Stimulated activated naive CD8-positive, alpha-beta T cell treated with anti-CD3 and anti-CD28 coated beads, Interleukin-15, Interleukin-2, amounts not matched to agents 100 U/mL and 50 U/mL, for 24 hours (primary cell): Measurements from ENCODE around the gene CCSAP.
"Not testable (repeated sequence)": the region's sequence is repeated elsewhere in the genome, so short reads cannot be mapped to it uniquely, and the experiment has no call there.

Source experiments
- ATAC-seq: fragments of 150-1000 bp; cut with Tn5 transposase; one replicate; pipeline ENCODE4 v1.10.0; 2021
- DNase-seq: peaks from one replicate; pipeline ENCODE4 v3.0.0; 2021

The CCSAP gene

DNA sequence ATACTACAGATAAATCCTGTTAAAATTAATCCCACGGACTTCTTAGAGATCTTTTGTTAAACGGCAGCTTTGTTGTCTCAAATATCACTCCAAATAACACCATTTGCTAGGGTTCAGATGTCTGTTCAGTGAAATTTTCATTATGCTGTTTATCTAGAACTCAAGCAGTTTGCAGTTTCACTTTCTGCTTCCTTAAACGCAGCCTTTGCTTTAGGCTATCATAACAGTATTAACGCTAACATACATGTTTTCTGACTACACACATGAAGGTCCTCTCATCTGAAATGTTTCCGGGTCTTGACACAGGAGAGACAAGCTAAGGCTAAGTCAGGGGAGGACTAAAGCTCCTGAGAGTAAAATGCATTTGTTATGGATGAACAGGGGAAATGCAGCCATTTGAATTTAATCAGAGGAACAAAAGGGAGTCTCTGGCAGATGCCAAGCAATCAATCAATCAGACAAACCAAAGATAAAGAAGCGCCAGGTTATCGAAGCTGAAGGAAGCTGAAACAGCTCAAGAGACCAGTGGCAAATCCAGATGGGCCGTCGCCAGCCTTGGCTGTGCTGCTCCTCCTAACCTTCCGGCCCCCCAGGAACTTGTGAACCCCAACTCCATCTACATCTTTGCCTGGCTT is 16.9 kb downstream of the CCSAP start:
- ATAC-seq (no peak), DNase-seq (no peak)

DNA sequence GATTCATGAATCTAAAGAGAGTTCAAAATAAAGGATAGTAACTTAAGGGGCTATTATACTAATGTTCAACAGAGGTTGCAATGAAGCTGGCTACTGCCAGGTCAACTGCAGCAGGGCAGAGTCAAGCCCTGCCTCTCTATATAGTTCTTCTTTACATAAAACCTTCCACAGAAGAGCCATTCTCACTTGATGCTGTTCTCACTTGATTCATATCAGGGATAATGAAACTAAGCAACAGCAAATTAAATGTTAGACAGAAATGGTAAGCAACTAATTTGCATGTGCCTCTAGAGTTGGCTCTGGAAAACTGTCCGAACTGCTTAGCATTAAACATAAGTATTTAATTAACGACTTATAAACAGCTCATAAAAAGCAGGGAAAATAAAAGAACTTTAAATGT is 17.4 kb downstream of the CCSAP start:
- no peak for ATAC-seq

DNA sequence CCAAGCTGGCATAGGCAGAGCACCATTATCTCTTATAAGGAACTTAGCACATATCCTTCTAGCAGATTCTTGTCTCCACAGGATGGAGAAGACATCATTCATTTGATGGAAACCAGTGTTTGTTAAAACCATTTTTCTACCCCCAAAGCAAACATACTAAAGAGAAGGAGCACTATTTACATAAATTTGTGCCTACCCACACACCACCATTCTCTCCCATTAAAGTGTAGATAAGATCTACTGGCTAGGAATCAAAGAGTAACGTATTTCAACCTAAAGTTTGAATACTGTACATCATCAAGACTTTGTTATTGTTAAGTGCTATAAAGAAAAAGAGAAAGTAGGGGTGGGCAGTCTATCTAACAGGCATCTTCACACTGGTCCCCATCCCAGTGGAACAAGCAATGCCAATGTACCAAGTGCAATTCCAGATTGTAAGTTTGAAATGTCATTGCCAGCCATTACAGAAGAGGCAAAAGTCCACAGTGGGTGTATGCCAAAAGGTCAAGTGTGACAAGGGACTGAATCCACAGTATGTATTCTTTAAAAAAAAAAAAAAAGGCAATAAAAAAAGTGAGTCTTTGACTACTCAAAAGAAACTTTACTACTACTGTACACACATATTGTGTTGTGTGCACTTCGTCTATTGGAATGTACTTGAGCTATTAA is 18.8 kb downstream of the CCSAP start:
- ATAC-seq (no peak), DNase-seq (no peak)

More for the DNA sequence above, 17.4 kb downstream of the CCSAP start:
- DNase-seq: no peak

DNA sequence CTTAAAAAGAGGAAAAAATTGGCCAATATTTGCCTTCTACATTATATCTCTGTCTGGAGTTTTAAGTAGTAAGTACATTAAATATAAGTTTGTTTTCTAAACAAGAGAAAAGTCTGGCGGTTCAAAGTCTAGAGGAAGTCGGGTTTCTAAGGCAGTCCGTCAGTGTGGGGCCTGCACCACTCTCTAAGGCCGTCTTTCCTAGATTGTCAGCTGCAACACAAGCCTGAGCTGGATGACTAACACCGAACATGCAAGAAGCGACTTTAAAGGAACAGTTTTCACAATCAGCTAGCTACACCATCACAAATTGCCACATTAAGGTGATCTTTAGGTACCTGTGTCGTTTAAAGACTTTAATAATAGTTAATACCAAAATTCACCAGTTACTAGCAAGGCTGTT is 19.6 kb downstream of the CCSAP start:
- DNase-seq: no peak
- ATAC-seq: no peak

DNA sequence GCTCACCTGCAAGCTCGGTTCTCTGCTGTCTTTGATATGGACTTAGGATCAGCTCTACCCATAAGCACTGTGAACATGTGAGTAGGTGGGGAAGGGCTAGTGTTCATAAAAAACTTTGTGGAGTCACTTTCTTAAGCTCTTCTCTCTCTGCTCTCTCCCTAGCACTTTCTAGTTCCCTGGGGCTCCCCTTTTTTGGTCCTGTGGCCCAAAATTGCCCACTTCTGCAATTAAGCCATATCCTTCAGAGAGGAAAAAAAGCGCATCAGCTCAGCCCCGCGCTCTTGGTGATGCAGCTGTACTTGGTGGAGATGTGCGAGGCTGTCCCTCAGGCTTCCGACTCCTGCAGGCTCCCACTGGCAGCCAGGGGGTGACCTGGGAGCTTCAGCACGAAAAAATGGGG is 23.4 kb downstream of the CCSAP start:
- ATAC-seq: no peak

DNA sequence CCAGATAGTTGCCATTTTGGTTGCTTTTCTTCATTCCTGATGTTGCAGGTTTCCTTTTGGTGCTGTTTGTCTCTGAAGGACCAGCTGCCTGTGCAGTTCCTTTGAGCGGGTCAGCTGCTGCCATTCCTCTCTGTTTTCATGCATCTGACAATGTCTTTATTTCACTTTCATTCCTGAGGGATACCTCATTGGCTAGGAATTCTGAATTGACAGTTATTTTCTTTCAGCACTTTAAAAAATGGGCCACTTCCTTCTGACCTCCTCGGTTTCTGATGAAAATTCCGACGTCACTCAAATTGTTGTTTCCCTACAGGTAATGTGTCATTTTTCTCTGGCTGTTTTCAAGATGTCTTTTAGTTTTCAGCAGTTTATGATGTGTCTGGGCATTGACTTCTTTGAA is 24.8 kb downstream of the CCSAP start:
- no peak for DNase-seq
- no peak for ATAC-seq

More for the DNA sequence above, 23.4 kb downstream of the CCSAP start:
- no peak for DNase-seq

DNA sequence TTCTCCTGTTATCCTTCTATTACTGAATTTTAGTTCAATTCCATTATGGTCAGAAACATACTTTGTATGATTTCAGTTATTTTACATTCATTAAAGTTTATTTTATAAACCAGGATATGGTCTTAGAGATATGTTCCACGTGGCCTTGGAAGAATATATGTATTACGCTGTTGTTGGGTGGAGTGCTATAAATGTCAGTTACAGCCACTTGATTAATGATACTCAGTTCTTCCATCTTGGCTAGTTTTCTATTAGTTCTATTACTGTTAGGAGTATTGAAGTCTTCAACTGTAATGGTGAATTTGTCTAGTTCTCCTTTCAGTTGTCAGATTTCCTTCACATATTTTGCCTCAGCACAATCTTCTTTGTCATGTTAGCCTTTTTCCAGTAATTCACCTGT is 26.7 kb downstream of the CCSAP start:
- DNase-seq (no peak), ATAC-seq (no peak)

DNA sequence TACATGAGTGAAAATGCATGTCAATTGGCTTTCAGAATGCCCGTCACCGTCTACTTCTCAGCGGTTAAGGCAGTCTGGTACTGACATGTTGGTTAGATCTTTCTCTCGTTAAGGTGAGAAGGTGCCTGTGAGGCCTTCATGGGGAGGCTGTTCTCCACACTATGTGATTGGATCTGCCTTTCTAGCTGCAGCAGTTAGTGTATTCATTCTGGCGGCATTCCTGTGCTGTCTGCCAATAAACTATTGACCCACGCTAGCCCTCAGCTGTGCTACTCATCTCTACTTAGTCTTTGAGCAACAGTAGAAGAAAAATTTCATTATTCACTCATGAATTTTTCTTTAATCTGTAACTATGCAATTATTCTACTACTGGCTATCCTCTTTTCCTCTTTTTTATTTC is 32.0 kb downstream of the CCSAP start:
- ATAC-seq: no peak

DNA sequence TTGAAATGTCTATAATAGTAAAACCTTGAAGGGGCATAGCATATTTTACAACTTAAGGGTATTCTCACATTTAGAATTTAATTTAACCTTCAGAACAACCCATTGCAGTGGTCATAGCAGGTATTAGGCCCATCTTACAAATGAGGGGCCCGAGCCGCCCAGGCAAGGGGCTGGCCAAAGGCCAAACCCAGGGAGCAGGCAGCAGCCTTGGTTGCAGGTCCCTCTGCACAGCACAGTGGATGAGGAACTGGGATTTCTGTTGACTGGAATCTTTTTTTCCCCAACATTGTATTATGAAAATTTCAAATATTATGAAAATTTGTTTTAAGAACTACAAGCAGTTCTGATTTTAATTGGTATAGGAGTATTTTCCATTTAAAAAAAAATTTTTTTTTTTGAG is 33.2 kb downstream of the CCSAP start:
- DNase-seq: no peak
- ATAC-seq: no peak

More for the DNA sequence above, 32.0 kb downstream of the CCSAP start:
- no peak for DNase-seq

DNA sequence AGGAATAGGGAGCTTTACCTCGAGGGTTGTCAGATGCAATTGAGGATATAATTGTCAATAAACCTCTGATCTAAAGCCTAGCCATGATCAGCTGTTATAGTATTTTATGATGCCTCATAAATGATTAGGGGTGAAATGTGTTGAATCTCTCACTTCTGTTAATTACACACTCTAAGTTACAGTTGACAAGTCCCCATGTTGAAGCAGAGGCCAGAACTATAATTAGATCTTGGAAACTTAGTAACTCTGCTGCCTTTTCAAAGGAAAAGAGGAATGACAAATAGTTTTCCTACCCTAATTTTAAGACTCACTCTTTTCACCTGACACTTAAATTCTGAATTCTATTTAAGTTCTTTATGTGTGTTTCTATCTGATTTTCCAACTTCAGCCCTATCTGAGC is 33.8 kb downstream of the CCSAP start:
- no peak for ATAC-seq
- DNase-seq: no peak

DNA sequence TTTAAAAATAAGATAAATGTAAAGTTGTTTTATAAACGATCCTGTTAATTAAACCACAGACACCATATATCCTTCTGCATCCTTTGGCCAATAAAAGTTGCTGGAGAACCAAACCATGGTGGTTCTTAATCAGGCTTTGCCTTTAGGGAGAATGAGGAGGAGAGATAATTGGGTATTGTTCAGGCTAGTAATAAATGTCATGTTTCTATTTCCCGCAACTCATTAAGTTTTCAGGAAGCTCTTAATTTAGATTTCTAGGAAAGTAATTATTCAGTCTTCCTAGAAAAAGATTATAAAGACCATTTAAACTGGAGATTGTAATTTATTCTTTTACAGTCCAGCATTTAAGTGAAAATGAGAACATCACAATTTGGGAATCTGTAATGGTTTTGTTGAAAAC is 37.5 kb downstream of the CCSAP start:
- DNase-seq: no peak
- no peak for ATAC-seq

DNA sequence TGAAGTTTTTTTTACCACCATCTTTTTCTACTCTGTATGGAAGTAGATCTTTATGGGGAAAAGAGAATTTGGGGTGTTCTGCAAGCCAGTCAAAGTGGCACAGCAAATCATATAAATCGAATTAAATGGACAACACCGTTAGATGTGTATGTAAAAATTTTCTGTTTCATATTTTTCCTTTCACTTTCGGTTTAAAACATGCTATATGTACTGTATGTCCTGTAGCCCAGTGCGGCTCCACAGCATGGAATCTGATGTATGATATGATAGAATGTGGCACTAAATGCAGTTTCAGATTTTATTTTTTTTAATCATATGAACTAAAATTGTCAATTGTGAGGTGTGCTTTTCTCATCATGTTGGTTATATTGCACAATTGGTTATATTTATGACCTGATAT is 39.0 kb downstream of the CCSAP start:
- no peak for DNase-seq
- no peak for ATAC-seq

DNA sequence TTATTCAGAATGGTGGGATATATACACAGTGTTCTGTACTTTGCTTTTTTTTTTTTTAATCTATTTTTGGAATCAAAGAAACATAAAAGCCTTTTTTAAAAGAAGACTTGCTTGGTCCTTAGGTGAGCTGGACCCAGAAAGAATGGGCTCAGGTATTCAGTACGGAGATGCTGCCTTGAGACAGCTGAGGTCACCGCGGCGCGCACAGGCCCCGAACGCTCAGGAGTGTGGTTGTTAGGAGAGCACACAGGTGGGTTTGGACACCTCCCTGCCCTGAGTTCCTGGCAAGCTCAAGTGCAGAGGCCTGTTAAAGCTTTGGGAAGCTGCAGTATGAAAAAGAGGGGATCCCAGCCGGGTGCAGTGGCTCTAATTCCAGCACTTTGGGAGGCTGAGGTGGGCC is 40.1 kb downstream of the CCSAP start:
- DNase-seq (no peak), ATAC-seq (no peak)

DNA sequence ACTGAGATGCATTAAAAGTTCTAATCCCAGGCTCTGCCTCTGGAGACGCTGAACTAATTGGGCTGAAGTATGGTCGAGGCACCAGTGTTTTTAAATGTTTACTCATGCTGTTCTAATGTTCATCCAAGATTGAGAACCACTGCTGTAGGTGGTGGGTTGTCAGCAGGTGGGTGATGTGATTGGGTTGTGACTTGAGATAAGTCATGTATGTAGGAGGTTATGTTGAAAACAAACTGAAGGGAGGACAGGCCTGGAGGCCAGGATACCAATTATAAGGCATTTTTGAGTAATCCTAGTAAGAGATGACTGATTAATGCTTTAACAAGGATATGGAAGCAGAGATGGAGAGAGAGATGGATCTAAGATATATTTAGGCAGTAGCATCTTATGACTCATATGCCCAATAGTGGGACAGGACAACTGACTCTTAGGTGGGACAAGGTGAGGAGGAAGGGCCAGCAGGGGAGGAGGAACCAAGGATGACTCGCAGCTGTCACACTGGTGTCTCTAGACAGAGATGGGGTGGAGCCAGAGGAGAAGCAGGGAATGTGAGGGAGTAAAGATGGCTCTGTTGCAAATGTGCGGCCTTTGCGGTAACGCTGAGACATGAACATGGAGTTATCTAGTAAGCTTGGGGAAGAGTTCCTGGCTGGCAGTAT is 42.6 kb downstream of the CCSAP start:
- ATAC-seq (peak; percentile 57), DNase-seq (no peak)

DNA sequence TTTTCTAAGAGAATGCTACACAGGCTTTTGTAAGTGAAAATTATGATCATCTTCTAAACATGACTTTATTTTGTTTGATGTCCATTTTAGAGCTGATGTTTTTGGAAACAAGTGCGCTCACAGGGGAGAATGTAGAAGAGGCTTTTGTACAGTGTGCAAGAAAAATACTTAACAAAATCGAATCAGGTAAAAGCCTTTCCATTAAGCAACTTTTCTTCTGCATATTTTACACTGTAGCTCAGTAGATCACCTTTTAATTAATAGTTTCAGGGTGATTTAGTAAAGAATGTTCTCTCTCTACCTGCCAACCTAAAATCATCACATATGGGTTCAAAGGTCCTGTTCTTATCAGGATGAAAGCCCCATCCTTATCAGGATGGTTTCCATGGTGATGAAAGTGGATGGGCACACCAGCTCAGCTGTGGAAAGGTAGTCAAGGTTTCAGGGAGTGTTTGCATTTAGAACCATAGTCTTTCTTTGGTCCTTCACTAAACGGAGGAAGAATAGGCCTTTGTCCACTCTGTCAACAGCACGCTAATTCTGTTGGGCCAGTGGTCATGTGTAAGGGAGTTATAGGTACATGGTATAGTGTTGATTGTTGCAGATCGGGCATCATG is 43.9 kb downstream of the CCSAP start:
- DNase-seq (no peak), ATAC-seq (no peak)

DNA sequence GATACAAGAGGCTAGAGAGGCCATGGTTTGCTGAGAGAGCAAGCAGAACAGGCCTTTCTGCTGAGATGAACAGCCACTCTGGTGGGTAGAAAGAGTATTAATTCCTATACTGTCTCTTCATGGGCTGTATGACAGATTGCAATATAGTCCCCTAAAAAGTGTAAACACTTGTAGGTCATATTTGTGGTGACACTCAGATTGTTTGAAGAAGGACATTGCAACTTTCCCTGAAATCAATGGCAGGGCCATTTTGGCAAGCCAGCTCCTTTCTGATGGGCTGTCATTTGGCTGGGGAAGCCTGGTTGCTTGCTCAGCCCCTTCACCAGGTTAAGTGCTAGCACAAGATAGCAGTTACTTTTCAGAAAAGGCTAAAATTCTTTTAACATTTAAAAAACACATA is 44.4 kb downstream of the CCSAP start:
- ATAC-seq: no peak

DNA sequence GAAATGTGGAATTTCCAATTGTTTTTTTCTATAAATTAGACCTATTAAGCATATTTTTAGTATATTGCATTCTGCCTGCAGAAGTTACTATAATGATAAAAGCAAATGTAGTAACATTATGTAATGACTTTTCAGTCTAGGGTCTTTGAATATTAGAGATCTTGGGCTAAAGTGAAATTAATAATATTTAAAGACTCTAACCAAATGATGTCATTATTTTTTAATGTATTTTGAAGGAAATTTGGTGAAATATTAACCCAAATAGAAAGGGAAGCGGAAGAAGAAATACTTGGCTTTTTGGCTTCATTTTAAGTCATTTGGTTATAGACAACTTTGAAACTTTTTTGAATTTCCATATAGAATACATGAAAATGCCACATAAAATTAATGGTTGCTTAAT is 45.1 kb downstream of the CCSAP start:
- ATAC-seq (no peak), DNase-seq (no peak)

More for the DNA sequence above, 44.4 kb downstream of the CCSAP start:
- no peak for DNase-seq

DNA sequence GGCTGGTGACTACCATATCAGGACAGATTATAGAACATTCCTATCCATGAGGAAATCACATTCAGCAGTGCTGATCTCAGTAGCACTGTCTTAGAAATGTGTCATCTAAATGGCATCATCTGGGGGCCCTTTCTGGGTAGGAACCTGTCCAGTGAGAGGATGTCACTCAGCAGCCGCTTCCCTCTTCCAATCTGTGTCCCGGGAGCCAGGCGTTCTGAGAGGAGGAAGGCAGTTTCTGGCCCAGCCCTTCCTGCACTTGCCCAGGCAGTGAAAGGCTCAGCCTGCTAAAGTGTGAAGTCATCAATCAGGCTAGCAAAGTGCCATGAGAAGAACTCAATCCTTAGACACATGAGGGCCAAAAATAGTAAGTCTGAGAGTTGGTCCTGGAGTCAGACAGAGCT is 46.3 kb downstream of the CCSAP start:
- DNase-seq: no peak
- ATAC-seq: no peak

DNA sequence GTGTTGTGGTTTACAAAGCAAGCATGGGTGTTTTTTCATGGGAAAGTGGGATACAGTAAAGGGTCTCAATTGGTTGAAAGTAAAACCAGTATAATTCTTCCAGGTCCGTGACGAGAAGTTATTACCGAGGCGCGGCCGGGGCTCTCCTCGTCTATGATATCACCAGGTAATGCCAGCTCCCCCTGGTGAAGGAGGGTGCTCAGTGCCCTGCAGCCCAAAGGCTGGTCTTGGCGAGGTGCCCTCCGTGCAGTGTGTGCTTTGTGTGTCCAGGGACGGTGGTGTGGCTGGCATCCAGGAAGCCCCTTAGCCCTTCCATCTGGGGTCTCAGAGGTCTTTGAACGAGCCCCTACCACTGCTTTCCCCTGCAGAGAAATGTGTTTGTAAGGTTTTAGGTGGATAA is 47.1 kb downstream of the CCSAP start:
- no peak for DNase-seq
- no peak for ATAC-seq

DNA sequence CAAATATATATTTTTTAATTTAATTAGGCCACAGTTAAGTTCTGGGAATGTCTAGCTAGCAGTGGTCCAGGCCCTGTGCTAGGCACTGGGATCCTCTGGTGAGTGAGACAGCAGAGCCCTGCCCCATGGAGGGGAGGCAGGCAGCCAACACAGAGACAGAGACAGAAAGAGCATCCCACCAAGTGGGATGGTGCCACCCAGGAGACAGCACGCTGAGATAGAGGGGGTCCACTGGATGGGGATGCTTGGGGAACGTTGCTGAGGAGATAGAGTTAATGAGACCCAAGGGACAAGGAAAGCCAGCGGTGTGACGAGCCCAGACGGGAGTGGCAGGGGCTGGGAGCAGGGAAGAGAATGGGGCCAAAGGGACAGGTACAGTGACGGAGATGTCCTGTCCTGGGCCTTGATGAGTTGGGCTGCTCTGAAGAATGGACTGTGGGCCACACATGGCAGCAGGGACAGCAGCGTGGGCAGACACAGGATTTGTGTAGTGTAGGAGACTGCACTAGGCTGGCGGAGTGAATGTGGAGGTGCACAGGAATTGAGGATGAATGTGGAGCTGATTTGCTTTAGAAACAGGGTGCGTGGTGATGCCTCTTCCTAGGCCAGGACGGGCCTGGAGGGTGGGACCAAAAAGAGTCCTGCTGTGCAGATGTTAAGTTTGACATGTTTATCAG is 49.2 kb downstream of the CCSAP start:
- no peak for DNase-seq

DNA sequence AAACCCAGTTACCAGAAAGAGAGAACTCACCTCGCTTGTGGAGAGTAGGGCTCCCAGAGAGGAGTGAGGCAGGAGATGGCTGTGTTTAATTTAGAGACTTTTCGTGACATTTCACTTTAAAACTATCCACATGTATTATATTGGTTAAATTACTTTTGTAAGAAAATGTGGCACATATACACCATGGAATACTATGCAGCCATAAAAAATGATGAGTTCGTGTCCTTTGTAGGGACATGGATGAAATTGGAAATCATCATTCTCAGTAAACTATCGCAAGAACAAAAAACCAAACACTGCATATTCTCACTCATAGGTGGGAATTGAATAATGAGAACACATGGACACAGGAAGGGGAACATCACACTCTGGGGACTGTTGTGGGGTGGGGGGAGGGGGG is 51.2 kb downstream of the CCSAP start:
- not testable (repeated sequence) for DNase-seq, ATAC-seq

More for the DNA sequence above, 49.2 kb downstream of the CCSAP start:
- no peak for ATAC-seq

DNA sequence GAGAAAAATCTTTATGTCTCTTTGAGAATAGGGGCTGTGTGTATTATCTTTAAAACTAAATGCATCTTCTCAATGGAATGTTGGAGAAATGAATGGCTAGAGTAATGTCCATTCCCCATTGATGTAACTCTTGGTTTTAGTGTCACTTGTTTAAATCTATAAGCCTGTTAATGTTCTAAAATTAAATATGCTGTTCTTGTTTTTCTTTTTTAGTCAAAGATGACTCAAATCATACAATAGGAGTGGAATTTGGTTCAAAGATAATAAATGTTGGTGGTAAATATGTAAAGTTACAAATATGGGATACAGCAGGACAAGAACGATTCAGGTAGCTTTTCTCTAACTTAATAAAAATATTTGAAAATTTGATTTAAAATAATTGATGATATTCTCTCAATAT is 54.3 kb downstream of the CCSAP start:
- no peak for ATAC-seq
- DNase-seq: no peak

DNA sequence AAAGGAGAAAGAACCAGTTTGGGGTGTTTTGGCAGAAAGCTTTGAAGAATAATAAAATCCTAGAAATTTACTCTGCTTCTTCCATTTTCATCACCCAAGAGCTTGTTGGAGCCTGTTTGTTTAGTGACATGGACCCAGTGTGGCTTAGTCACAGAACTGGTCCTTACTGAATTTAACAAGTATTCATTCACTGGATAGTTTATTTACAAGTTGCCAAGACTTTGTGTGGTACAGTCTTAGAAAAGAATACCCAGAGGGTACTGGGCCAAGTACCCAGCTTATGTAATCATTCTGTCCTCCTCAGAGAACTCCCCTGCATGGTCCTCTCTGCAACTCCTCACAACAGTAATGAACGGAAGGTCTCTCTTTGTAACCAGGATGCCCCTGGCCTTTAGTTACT is 55.6 kb downstream of the CCSAP start:
- DNase-seq: no peak
- no peak for ATAC-seq
